H1 (cell line): ENCODE measurements around the gene AGAP3. TPM values are rescaled to one million over a fixed set of nuclear protein-coding genes. Genes with fewer than 3 reads are reported as not detected.

Experiments used
- GTF2F1 ChIP-seq: IDR thresholded peaks from 2 replicates; pipeline ENCODE4 v1.6.1; 2012; ENCODE audit warnings: low read depth, low read length, improper control_type of control experiment, borderline replicate concordance
- JUN ChIP-seq: IDR thresholded peaks from 2 replicates; pipeline ENCODE4 v1.6.1; 2011; ENCODE audit warnings: low read depth, mild to moderate bottlenecking, improper control_type of control experiment, low read length
- polyA plus RNA-seq, 7 experiments: library from polyadenylated mRNA; depleted of rRNA in 3 of 7; stranded (reverse) in 5 of 7; unstranded in 2 of 7; fragments of >200 nt in 5 of 7; fragments of 200-250 nt in 2 of 7; gene quantifications; 1 replicate in 5 of 7; 2 replicates in 1 of 7; 4 replicates in 1 of 7; pipeline versions ENCODE4 v1.2.1 to v1.2.3, GENCODE V29; 2011 to 2013; ENCODE audit warnings: missing spikeins in 2 of 7, mixed read lengths in 2 of 7
- total RNA-seq: library from RNA; stranded (reverse); fragmentation: NEBNext Ultra II Directional; extraction: Animal tissue kit (Norgen Biotek cat#: 25700); gene quantifications from 2 replicates; pipeline ENCODE4 v1.2.1, GENCODE V29; 2021

The AGAP3 gene
- total and polyA plus RNA-seq, 2 of the 8 experiments (the other 6 are each of a cell fraction or from before 2014, with no cell fraction given) = 66.4 to 120 TPM

GRCh38 chr7:151131224-151131591, 44.9 kb downstream of the AGAP3 start (continued):
- TF ChIP-seq GTF2F1 (no peak), JUN (no peak)
